HFF-Myc (cell line): ENCODE data around the gene OR2H1.

Source experiments
- DNase-seq: peaks from one replicate; pipeline ENCODE4 v3.0.0-alpha.2; 2011; ENCODE audit warnings: low read depth; ENCODE audit errors: extremely low read depth
- H3K4me3 ChIP-seq: replicated peaks from 2 replicates; pipeline ENCODE4 v1.5.1; 2011; ENCODE audit warnings: low read depth, mild to moderate bottlenecking, control low read depth, low read length
- CTCF ChIP-seq: IDR thresholded peaks from 2 replicates; pipeline ENCODE4 v1.5.1; 2012; ENCODE audit warnings: mild to moderate bottlenecking, low read depth, low read length, control low read depth; ENCODE audit errors: missing control alignments

OR2H1 gene

GRCh38 chr6:29490055-29490454 lies 33.1 kb downstream of the OR2H1 start:
- TF ChIP-seq CTCF: no peak
- DNase-seq: no peak
- no peak overlapping the region for H3K4me3 ChIP-seq

GRCh38 chr6:29490552-29490951 lies 33.6 kb downstream of the OR2H1 start:
- H3K4me3 ChIP-seq: no peak overlapping the region
- no peak for TF ChIP-seq CTCF
- DNase-seq: no peak

GRCh38 chr6:29491574-29491973 lies 34.6 kb downstream of the OR2H1 start:
- DNase-seq: no peak
- no peak for TF ChIP-seq CTCF
- no peak overlapping the region for H3K4me3 ChIP-seq

GRCh38 chr6:29493261-29493660 lies 36.3 kb downstream of the OR2H1 start:
- H3K4me3 ChIP-seq: no peak overlapping the region
- DNase-seq: no peak
- no peak for TF ChIP-seq CTCF

- TF ChIP-seq CTCF: no peak
- DNase-seq: no peak
- no peak overlapping the region for H3K4me3 ChIP-seq
These were observed 37.2 kb downstream of the OR2H1 start for GRCh38 chr6:29494131-29494530.

GRCh38 chr6:29495571-29495970 lies 38.6 kb downstream of the OR2H1 start:
- DNase-seq: no peak
- H3K4me3 ChIP-seq: no peak overlapping the region
- no peak for TF ChIP-seq CTCF

- H3K4me3 ChIP-seq: no peak overlapping the region
- DNase-seq: no peak
- no peak for TF ChIP-seq CTCF
These were observed 40.0 kb downstream of the OR2H1 start for GRCh38 chr6:29496961-29497360.
